HEK293 (cell line): ENCODE measurements around the gene HSPB6.

Experiments
- CTCF ChIA-PET: fragments of 350-600 bp; formaldehyde crosslinking; extraction: SDS; loops from one replicate; lab custom pipeline; 2021; ENCODE audit warnings: antibody characterized with exemption; lab: Yijun Ruan, JAX
- POLR2A ChIA-PET: fragments of 300-600 bp; formaldehyde crosslinking; extraction: SDS; loops from one replicate; lab custom pipeline; 2020; ENCODE audit warnings: antibody characterized with exemption, inconsistent platforms; lab: Yijun Ruan, JAX
- H3K27ac ChIP-seq: fragments of 200-500 bp; sonication (Bioruptor generic); 2 replicates; pipeline ENCODE4 v1.5.1; 2014; ENCODE audit warnings: low read depth, low read length, control low read depth, inconsistent platforms; ENCODE audit errors: extremely low read depth
- H3K36me3 ChIP-seq, 2 experiments: fragments of 200-500 bp in 1 of 2; sonication (Bioruptor generic) in 1 of 2; 1 replicate in 1 of 2; 2 replicates in 1 of 2; pipeline ENCODE4 v1.5.1; 2014 to 2017; ENCODE audit warnings: inconsistent platforms in 2 of 2, low read length in 2 of 2; ENCODE audit not compliant: control insufficient read depth in 2 of 2, insufficient read depth in 1 of 2
- H3K4me1 ChIP-seq: fragments of 200-500 bp; sonication (Bioruptor generic); 2 replicates; pipeline ENCODE4 v1.5.1; 2014; ENCODE audit warnings: mild to moderate bottlenecking, low read length, inconsistent platforms; ENCODE audit not compliant: control insufficient read depth, insufficient read depth
- H3K4me3 ChIP-seq: 2 replicates; pipeline ENCODE4 v1.5.1; 2011; ENCODE audit warnings: low read depth, mild to moderate bottlenecking, control low read depth, low read length, moderate library complexity
- H3K9me3 ChIP-seq: fragments of 200-500 bp; sonication (Bioruptor generic); 2 replicates; pipeline ENCODE4 v1.5.1; 2014; ENCODE audit warnings: low read depth, low read length, inconsistent platforms; ENCODE audit not compliant: control insufficient read depth, insufficient read depth
- BCL11A ChIP-seq: fragments of 450-650 bp; formaldehyde crosslinking; IDR thresholded peaks from 2 replicates; pipeline ENCODE4 v1.5.1; 2016; ENCODE audit warnings: low read depth, missing biosample characterization, missing genetic modification characterization
- BCL11B ChIP-seq: fragments of 450-650 bp; formaldehyde crosslinking; IDR thresholded peaks from 2 replicates; pipeline ENCODE4 v1.5.1; 2016; ENCODE audit warnings: low read depth, missing biosample characterization, missing genetic modification characterization
- CTCF ChIP-seq: fragments of 450-650 bp; formaldehyde crosslinking; IDR thresholded peaks from 2 replicates; pipeline ENCODE4 v1.5.1; 2016; ENCODE audit warnings: missing biosample characterization, missing genetic modification characterization
- GLIS2 ChIP-seq: fragments of 450-650 bp; formaldehyde crosslinking; IDR thresholded peaks from 2 replicates; pipeline ENCODE4 v1.5.1; 2016; ENCODE audit warnings: missing biosample characterization, missing genetic modification characterization
- HIC1 ChIP-seq: fragments of 450-650 bp; formaldehyde crosslinking; IDR thresholded peaks from 2 replicates; pipeline ENCODE4 v1.5.1; 2016; ENCODE audit warnings: missing biosample characterization, missing genetic modification characterization
- HOXA7 ChIP-seq: sonication (generic); formaldehyde crosslinking; IDR thresholded peaks from 2 replicates; pipeline ENCODE4 v1.8.1; 2022; ENCODE audit warnings: missing genetic modification reagents, borderline replicate concordance
- SCRT2 ChIP-seq: fragments of 450-650 bp; formaldehyde crosslinking; IDR thresholded peaks from 2 replicates; pipeline ENCODE4 v1.5.1; 2016; ENCODE audit warnings: missing biosample characterization, missing genetic modification characterization
- SP2 ChIP-seq: fragments of 450-650 bp; formaldehyde crosslinking; IDR thresholded peaks from 2 replicates; pipeline ENCODE4 v1.5.1; 2016; ENCODE audit warnings: missing biosample characterization, missing genetic modification characterization
- SP3 ChIP-seq: fragments of 450-650 bp; formaldehyde crosslinking; IDR thresholded peaks from 2 replicates; pipeline ENCODE4 v1.5.1; 2016; ENCODE audit warnings: missing biosample characterization, missing genetic modification characterization
- WT1 ChIP-seq: fragments of 450-650 bp; formaldehyde crosslinking; IDR thresholded peaks from 2 replicates; pipeline ENCODE4 v1.5.1; 2016; ENCODE audit warnings: missing biosample characterization, missing genetic modification characterization
- ZBTB10 ChIP-seq: fragments of 450-650 bp; formaldehyde crosslinking; IDR thresholded peaks from 2 replicates; pipeline ENCODE4 v1.5.1; 2016; ENCODE audit warnings: missing biosample characterization, missing genetic modification characterization
- ZBTB20 ChIP-seq: fragments of 450-650 bp; formaldehyde crosslinking; IDR thresholded peaks from 2 replicates; pipeline ENCODE4 v1.5.1; 2016; ENCODE audit warnings: missing biosample characterization, missing genetic modification characterization
- ZEB2 ChIP-seq: fragments of 450-650 bp; formaldehyde crosslinking; IDR thresholded peaks from 2 replicates; pipeline ENCODE4 v1.5.1; 2016; ENCODE audit warnings: missing biosample characterization, missing genetic modification characterization
- ZNF148 ChIP-seq: fragments of 450-650 bp; formaldehyde crosslinking; IDR thresholded peaks from 2 replicates; pipeline ENCODE4 v1.5.0; 2017; ENCODE audit warnings: missing biosample characterization, missing genetic modification characterization, borderline replicate concordance
- ZNF341 ChIP-seq: fragments of 450-650 bp; formaldehyde crosslinking; IDR thresholded peaks from 2 replicates; pipeline ENCODE4; 2016; ENCODE audit warnings: low read depth, missing biosample characterization, missing genetic modification characterization
- ZNF398 ChIP-seq: fragments of 450-650 bp; formaldehyde crosslinking; IDR thresholded peaks from 2 replicates; pipeline ENCODE4 v1.5.1; 2017; ENCODE audit warnings: missing biosample characterization, missing genetic modification characterization
- ZNF404 ChIP-seq: fragments of 450-650 bp; formaldehyde crosslinking; IDR thresholded peaks from 2 replicates; pipeline ENCODE4 v1.5.1; 2017; ENCODE audit warnings: missing biosample characterization, missing genetic modification characterization
- ZNF529 ChIP-seq: fragments of 450-650 bp; formaldehyde crosslinking; IDR thresholded peaks from 2 replicates; pipeline ENCODE4 v1.5.1; 2017; ENCODE audit warnings: missing genetic modification characterization, missing biosample characterization; ENCODE audit not compliant: insufficient replicate concordance
- ZNF571 ChIP-seq: fragments of 450-650 bp; formaldehyde crosslinking; IDR thresholded peaks from 2 replicates; pipeline ENCODE4 v1.5.0; 2017; ENCODE audit warnings: missing biosample characterization, missing genetic modification characterization
- ZNF791 ChIP-seq: fragments of 450-650 bp; formaldehyde crosslinking; IDR thresholded peaks from 2 replicates; pipeline ENCODE4 v1.5.1; 2016; ENCODE audit warnings: missing biosample characterization, missing genetic modification characterization
- ZSCAN16 ChIP-seq: fragments of 450-650 bp; formaldehyde crosslinking; IDR thresholded peaks from 2 replicates; pipeline ENCODE4 v1.5.1; 2016; ENCODE audit warnings: missing biosample characterization, missing genetic modification characterization

HSPB6 gene

GRCh38 chr19:35783469-35784434, 26.9 kb upstream of the HSPB6 start:
- Histone ChIP-seq H3K4me1 (no peaks in the 10 kb centered on the region), H3K9me3 (no peaks in the 10 kb centered on the region), H3K4me3 (no peak overlapping the region), H3K27ac (no peak overlapping the region), H3K36me3 (peaks cover 38 to 42% of the 10 kb centered on the region in 2 experiments)
- no peak for TF ChIP-seq ZNF404 (tag by site-specific recombination)
- TF ChIP-seq ZBTB20 (tag by site-specific recombination) = no peak
- TF ChIP-seq CTCF (tag by site-specific recombination) = 0 out of 2 replicates have a peak, but pooled peaks have one; percentile 15
- TF ChIP-seq HOXA7 (CRISPR knock-in tag) = no peak
- no peak for TF ChIP-seq ZNF398 (tag by site-specific recombination)
- TF ChIP-seq WT1 (tag by site-specific recombination) = no peak
- no peak for TF ChIP-seq ZNF529 (tag by site-specific recombination)
- TF ChIP-seq SP3 (tag by site-specific recombination) = no peak
- peak; percentile 69 for TF ChIP-seq ZNF341
- TF ChIP-seq ZEB2 (tag by site-specific recombination) = 0 out of 2 replicates have a peak, but pooled peaks have one; percentile 17
- no peak for TF ChIP-seq ZNF148 (tag by site-specific recombination)
- TF ChIP-seq ZSCAN16 (tag by site-specific recombination) = no peak
- TF ChIP-seq BCL11B (tag by site-specific recombination) = peak; percentile 24; the same call in 1 of the 2 replicates
- peak; percentile 54; the same call in 1 of the 2 replicates for TF ChIP-seq ZBTB10 (tag by site-specific recombination)
- peak; percentile 56; the same call in 1 of the 2 replicates for TF ChIP-seq GLIS2 (tag by site-specific recombination)
- TF ChIP-seq SP2 (tag by site-specific recombination) = 0 out of 2 replicates have a peak, but pooled peaks have one; percentile 13
- TF ChIP-seq ZNF571 (tag by site-specific recombination) = no peak
- 0 out of 2 replicates have a peak, but pooled peaks have one; percentile 10 for TF ChIP-seq HIC1 (tag by site-specific recombination)
- TF ChIP-seq ZNF791 (tag by site-specific recombination) = no peak
- no peak for TF ChIP-seq SCRT2 (tag by site-specific recombination)
- 0 out of 2 replicates have a peak, but pooled peaks have one; percentile 16 for TF ChIP-seq BCL11A (tag by site-specific recombination)
- ChIA-PET CTCF (no interaction called here), POLR2A (interaction anchor here (0.7 to 1.1 kb wide), 3 partner anchors 24 to 38 kb away, joined by 3 to 8 read pairs (median 5); partner anchors contain the start of genes LIN37, PSENEN and U2AF1L4)
